HG03095 (cell line): ENCODE measurements around the gene SKIDA1.

ENCODE experiments used
- ATAC-seq: cut with Tn5 transposase; IDR thresholded peaks from one replicate; pipeline ENCODE4 v1.9.1; 2021; ENCODE audit warnings: moderate library complexity; ENCODE audit not compliant: unreplicated experiment

SKIDA1 gene

DNA sequence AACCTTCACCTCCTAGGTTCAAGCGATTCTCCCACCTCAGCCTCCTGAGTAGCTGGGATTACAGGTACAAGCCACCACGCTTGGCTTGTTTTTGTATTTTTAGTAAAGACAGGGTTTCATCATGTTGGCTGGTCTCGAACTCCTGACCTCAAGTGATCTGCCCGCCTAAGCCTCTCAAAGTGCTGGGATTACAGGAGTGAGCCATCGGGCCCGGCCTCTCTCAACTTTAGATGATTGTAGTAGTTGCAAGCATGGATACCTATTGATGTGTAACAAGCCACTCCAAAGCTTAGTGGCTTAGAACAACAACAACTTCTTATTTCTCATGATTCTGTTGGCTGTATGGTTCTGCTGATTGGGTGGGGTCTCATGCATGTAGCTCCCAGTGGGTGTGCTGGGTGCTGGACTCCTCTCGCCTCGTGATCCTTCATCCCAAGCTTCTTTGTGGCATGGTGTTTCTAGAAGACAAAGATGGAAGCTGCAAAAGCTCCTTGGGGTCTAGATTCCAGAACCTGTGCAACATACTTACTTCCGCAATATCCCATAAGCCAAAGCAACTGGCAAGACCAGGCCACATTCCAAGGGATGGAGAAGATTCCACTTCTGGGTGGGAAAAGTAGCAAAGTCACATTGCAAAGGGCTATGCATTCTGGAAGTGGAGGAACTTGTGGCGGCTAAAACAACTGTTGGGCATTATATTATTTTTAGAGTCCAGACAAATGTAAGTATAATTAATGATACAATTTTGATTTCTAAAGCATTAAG lies 37.9 kb downstream of the SKIDA1 start:
- ATAC-seq: no peak

DNA sequence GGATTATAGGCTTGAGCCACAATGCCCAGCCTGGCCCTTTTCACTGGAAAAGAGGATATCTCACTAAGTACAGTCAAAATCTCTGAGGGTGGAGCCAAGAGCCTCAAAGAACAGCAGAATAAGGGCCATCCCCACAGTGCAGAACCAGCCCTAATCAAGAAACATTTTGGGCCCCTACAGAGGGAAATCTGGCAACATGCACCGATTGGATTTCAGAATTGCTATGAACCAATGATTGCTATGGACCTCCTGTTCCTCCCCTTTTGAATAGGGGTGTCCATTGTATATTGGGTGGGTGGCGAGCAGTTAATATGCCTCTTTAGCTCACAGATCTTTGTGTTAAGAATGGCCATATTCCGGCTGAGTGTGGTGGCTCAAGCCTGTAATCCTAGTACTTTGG lies 42.7 kb downstream of the SKIDA1 start:
- no peak for ATAC-seq

DNA sequence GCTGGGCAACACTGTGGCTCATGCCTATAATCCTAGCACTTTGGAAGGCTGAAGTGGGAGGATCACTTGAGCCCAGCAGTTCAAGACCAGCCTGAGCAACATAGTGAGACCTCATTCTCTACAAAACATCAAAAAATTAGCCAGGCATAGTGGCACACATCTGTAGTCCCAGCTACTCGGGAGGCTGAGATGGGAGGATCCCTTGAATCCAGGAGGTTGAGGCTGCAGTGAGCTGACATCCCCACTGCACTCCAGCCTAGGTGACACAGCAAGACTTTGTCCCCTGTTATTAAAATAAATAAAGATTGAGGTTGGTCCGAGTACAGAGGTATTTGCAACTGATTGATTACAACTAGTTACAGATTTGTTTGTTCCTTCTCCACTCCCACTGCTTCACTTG lies 44.1 kb downstream of the SKIDA1 start:
- ATAC-seq: no peak

DNA sequence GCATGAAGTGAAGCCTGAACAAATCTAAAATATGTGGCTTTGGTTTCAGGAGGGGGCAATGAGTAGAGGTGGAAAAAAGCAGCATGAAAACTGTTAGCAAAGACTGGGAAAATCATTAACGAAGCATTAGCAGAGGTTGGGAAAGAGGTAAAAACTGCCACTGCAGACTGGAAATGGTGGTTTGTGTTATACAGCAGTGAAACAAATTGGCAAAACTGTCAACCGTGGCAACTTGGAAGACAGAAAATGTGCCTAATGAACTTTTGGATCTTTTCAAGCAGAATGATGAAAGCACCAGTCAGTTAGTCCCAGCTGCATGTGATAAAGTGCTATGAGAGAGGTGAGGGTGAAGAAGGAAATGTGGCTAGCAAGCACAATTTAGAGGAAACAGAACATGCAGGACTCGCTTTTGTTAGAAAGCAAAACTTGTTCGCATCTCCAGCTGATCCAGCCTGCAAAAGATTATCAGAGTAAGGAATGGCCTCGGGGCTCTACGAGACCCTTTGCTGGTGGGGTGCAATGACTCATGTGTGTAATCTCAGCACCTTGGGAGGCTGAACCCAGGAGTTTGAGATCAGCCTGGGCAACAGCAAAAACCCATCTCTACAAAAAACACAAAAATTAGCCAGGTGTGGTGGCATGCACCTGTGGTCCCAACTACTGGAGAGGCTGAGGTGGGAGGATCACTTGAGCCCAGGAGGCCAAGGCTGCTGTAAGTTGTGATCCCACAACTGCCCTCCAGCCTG lies 45.7 kb downstream of the SKIDA1 start:
- no peak for ATAC-seq

DNA sequence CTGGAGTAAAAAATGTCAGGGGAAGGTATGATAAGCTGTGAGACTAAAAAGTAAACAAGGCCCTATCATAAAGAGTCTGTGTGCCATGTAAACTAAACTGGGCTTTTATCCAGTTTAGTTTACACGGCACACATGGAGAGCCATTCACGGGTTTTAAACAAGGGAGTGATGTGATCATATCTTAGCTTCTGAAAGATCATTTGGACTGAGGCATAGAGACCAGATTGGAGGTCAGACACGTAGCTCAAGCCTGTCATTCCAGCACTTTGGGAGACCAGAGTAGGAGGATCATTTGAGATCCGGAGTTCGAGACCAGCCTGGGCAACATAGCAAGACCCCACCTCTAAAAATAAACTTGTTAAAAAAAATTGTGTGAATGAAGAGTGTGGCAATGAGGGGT lies 50.1 kb downstream of the SKIDA1 start:
- ATAC-seq: no peak

DNA sequence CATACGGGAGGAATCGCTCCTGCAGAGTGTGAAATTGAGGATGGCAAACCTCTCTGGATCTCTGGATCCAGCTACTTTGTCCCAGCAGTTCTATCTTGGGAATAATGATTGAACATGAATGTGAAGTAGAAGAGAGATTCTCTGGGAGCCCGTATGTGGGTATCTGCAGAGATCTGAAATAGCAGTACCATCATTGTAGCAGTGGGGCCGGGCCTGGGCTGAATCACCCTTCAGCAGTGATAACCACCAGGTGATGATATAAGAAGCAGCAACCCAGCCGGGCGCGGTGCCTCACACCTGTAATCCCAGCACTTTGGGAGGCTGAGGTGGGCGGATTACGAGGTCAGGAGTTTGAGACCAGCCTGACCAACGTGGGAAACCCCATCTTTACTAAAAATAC lies 51.9 kb downstream of the SKIDA1 start:
- ATAC-seq: no peak

DNA sequence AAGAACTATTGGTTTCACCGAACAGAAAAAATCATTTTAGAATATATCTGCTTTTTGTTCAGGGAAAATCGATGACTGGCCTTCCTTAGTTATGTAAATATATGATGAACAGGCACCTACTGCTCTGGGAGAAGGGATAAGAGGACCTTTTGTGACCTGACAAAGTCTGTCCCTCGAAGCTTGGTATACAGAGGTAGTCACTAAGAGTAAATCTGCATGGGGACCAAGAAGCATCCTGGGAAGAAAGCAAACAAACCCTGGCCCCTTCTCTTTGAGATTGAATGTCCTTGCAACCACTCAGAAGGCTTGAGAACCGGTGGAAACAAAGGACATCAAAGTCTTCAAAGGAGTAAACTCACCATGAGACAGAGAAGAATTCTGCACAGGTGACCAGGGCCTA lies 52.3 kb downstream of the SKIDA1 start:
- no peak for ATAC-seq

DNA sequence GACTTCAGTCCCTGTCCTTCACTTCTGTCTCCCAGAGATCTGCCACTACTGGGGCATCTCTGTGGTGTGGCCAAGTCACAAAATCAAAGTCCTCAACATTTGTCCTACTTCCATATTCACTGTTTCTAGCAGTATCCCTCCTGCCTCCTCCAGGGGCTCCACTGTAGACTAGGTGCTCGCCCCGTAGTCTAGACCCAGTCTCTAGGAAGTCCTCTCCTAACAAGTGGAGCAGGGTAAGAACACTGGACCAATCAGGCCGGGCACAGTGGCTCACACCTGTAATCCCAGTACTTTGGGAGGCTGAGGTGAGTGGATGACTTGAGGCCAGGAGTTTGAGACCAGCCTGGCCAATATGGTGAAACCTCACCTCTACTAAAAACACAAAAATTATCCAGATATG lies 57.4 kb downstream of the SKIDA1 start:
- no peak for ATAC-seq

DNA sequence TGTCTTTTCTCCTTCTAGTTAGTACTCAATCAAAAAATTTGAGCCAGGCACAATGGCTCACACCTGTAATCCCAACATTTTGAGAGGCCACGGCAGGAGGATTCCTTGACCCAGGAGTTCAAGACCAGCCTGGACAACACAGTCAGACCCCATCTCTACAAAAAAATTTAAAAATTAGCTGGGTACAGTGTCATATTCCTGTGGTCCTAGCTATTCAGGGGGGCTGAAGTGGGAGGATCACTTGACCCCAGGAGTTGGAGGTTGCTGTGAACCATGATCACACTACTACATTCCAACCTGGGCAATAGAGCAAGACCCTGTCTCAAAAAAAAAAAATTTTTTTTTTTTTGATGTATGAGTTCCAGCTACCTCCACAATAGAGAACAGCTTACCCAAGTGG lies 57.8 kb downstream of the SKIDA1 start:
- ATAC-seq: no peak

DNA sequence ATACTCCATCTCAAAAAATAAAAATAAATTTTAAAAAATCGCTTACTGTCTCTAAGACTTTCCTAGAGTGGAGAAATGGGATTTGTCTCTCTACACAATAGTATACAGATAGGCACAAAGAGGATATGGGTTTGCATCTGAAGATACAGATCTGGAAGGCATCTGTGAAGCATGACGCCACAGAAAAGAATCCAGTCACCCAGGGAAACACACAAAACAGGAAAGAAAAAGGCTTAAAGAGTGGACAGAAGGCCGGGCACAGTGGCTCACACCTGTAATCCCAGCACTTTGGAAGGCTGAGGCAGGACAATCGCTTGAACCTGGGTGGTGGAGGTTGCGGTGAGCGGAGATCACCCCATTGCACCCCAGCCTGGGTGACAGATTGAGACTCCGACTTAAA lies 61.3 kb downstream of the SKIDA1 start:
- no peak for ATAC-seq
